Nucleus accumbens (tissue), 56 donors: ENCODE measurements around the gene APMAP.
"Not testable (repeated sequence)": the region's sequence is repeated elsewhere in the genome, so short reads cannot be mapped to it uniquely, and the experiment has no call there.

ENCODE experiments used
- DNase-seq, 56 donors: peaks; one replicate each; lab custom pipeline; 2025; lab: John Stamatoyannopoulos, UW

Gene APMAP

GRCh38 chr20:24956001-24956841 is 36.3 kb downstream of the APMAP start:
- DNase-seq: no peak

DNA sequence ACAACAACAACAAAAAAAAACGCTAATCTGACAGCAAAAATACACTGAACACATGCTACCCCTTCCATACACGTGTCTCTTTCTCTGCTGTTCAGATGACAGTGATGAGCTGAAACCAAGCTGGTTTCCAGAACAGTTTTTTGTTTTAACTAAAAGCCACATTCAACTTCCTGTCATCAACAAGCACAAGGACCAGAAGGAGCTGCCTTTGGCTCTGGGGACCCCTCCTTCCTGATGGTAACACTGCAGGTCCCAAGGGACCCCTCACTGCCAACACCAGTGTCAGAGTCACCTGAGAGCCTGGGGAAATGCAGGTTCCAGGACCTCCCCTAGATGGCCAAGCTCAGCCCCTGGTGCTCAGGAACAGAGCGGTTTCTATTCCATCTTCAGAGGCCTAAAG is 37.5 kb downstream of the APMAP start:
- no peak for DNase-seq

GRCh38 chr20:24954566-24954965 is 38.0 kb downstream of the APMAP start:
- no peak for DNase-seq

GRCh38 chr20:24954151-24954550 is 38.4 kb downstream of the APMAP start:
- DNase-seq: no peak

DNA sequence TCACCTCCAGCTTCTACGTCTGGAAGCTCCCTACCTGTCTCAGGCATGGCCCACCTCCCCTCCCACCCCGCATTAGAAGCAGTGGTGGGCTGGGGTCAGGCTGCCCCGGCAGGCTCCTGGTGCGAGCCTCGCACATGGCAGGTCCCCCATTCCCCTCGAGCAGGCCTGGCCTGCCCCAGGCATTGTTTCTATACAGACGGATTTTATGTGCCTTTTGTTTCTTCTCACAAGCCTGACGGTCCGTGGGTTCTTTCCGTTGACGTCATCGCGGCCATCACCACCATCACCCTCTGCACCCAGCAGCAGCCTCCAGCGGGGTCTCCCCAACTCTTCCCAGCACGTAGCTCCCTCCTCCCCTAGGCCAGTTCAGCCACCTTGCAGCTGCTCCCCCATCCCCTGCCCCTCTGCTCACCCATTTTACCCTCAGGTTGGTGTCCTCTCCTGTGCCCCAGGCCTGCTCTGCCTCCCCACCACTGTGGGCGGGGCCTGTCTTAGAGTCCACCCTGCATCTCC is 38.9 kb downstream of the APMAP start:
- no peak for DNase-seq

DNA sequence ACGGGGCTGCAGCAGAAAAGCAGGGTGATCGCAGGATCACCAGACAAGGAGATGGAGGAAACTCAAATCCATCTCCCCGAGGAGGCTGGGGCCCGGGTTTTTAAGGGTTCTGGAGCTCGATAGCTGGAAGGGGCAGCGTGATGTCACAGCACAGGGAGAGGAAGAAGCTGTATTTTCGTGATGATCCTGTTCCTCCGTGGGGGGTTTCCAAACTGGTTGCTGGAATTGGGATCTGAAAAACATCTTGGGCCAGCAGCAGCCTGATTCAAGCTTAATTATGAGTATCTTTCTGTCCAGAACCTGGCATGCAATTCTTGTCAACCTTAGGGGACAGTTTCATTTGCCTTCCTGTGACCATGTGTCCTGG is 39.4 kb downstream of the APMAP start:
- no peak for DNase-seq

- DNase-seq: no peak
These were observed 40.0 kb downstream of the APMAP start for GRCh38 chr20:24952376-24953208.

DNA sequence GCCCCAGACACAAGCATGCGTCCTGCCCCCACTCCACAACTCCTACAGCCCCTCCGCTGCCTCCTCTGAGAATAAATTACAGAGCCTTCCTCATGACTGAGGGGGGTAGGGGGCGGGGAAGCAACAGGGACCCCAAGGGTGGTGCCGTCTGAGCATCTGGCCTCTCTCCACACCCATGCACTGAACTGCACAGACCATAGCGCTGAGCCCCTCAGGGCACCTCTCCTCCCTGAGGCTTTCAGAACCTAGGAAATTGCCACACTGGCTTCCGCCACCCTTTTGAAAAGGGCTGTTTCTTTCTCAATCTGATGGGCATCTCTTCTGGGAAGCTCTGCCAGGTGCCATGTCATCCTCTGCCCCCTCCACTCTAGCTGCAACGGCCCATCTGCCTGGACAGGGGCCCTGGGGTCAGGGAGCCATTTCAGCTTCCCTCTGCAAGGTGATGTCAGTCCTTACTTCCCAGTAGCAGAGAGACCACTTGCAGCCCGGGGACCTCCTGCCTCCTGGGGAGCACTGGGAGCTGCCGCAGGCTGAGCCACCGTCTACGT is 40.9 kb downstream of the APMAP start:
- no peak for DNase-seq

DNA sequence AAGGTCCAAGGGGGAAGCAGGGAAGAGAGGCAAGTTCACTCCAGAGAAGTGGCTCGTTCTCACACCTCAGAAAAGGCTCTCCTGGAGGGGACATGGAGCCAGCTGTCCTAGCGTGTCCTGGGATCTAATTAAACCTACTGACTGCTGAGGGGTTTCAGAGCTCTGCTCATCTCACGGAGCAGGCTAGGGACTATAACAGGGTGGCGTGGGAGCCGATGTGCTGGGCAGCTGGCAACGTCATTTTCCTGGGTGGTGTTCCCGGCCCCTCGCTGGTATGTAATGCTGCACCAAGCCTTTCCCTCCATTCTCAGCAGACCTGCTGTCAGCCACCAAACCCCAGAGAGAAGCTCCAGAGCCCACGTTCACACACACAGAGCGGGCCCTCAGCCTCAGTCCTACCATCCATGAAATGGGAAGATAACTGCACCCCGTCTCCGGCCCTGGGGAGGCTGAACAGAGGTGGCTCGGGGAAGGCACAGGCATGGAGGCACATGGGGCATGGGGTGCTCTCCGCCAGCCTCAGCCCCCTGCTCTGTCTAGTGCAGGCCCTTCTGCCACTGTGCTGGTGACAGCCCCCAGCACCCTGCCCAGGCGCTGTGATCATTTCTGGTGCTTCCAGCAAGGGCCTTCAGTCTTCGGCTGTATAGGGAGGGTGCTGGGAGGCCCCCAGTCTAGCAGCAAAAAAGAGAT is 41.6 kb downstream of the APMAP start:
- no peak for DNase-seq

- DNase-seq: no peak
These were observed 42.3 kb downstream of the APMAP start for GRCh38 chr20:24950128-24950835.

DNA sequence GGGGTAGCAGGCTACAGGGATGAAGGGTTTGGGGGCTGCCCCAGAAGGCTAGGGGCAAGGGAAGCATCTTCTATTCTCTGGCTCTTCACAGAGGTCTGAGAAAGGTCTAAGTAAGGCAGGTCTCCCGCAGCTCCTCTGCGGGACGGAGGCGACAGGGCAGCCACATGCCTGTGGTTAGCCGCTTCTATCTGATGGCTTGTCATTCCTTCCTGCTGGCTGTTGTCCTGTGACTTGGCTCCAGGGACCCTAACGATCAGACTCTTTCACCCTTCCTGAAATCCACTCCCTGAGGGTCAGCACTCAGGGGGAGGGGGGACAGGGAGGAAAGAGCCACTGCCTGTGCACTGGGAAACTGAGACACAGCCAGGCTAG is 42.8 kb downstream of the APMAP start:
- no peak for DNase-seq

- no peak for DNase-seq
These were observed 43.4 kb downstream of the APMAP start, which contains the start of gene CST7 for GRCh38 chr20:24948939-24949679. TSS of gene CST7 (plus strand) at chr20:24949269. CDS start at chr20:24949506, 237 bp downstream.

DNA sequence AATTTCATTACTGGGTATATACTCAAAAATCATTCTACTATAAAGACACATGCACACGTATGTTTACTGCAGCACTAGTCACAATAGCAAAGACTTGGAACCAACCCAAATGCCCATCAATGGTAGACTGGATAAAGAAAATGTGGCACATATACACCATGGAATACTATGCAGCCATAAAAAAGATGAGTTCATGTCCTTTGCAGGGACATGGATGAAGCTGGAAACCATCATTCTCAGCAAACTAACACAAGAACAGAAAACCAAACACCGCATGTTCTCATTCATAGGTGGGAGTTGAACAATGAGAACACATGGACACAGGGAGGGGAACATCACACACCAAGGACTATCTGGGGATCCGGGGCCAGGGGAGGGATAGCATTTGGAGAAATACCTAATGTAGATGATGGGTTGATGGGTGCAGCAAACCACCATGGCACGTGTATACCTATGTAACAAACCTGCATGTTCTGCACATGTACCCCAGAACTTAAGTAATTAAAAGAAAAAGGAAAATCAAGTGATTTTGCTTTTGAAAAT is 44.1 kb downstream of the APMAP start:
- not testable (repeated sequence) for DNase-seq

DNA sequence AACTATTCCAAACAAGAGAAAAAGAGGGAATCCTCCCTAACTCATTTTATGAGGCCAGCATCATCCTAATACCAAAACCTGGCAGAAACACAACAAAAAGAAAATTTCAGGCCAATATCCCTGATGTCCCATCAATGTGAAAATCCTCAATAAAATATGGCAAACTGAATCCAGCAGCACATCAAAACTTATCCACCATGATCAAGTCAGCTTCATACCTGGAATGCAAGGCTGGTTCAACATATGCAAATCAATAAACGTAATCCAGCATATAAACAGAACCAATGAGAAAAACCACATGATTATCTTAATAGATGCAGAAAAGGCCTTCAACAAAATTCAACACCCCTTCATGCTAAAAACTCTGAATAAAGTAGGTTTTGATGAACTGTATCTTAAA is 46.2 kb downstream of the APMAP start:
- not testable (repeated sequence) for DNase-seq

DNA sequence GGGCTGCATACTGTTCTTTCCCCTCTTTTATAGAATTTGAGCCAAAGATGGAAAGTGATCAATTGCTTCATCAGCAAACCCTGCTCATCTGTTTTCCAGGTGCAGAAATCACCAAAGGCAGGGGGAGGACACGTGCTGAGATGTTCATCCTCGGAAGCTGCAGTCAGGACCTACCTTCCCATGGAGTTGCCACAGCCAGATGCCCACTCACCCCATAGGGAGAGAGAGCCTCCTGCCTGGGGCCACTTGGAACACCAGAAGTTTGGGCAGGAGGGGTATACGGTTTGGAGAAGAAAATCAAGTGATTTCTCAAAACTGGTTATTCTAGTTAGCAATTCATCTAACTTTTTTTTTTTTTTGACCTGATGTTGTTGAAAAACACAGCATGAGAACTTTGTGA is 48.8 kb downstream of the APMAP start:
- no peak for DNase-seq

- DNase-seq: no peak
These were observed 49.4 kb downstream of the APMAP start for GRCh38 chr20:24943196-24943595.

- no peak for DNase-seq
These were observed 49.9 kb downstream of the APMAP start for GRCh38 chr20:24942679-24943078.

- no peak for DNase-seq
These were observed 53.5 kb downstream of the APMAP start for GRCh38 chr20:24939036-24939435.

GRCh38 chr20:24938498-24938897 is 54.1 kb downstream of the APMAP start:
- no peak for DNase-seq
